ENCODE results near the gene TULP4. TPM values are rescaled to one million over a fixed set of nuclear protein-coding genes. Genes with fewer than 3 reads are reported as not detected.

TULP4 gene
- total RNA-seq, 1 experiment from 2014 or later: 64.6 TPM

DNA sequence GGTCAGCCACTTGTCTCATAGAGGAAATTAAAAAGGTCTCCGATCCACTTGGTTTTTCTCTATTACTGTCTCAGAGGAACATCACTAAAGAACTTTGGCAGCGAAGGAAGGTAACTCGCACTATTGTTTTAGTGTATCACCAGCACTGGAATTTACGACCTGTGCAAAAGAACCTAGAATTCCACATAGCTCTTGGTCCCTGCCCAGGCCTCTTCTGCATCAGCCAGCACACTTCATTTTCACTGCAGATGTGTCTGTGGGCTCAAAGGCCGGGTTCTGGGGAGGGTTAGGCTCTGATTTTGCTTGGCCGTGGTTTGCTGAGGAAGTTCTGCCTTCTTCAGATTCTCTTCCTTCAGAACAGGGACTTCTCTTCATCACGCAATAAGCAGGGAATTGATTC is 144.9 kb downstream of the TULP4 start:
- no peak for DNase-seq
- no CpG with 5 or more reads among the region's 7 CpGs for WGBS (ENCODE audit: extremely low coverage, insufficient read length, low lambda C conversion rate)
- H3K23me2 ChIP-seq (ENCODE audit: insufficient read length, low read depth, low read length, poor library complexity, severe bottlenecking): no peaks in the 10 kb centered on the region
- H2BK12ac ChIP-seq (ENCODE audit: insufficient read length, low read depth, low read length): no peak overlapping the region
- Mint-ChIP-seq H3K27ac (0 out of 7 replicates have a peak overlapping the region, but pooled peaks of 1 of the 3 experiments have one; percentile 27), H3K36me3 (ENCODE audit: insufficient read depth in 1 of 3, low read depth in 3 of 3) (peaks cover 3 to 27% (median 21%) of the 10 kb centered on the region in 3 experiments; a peak in 6 of 7 replicates), H3K4me3 (no peak overlapping the region), H3K27me3 (ENCODE audit: low read depth) (no peaks in the 10 kb centered on the region), H3K4me1 (peaks cover 24 to 32% of the 10 kb centered on the region in 2 experiments), H3K9me3 (no peaks in the 10 kb centered on the region)
- H3K9me3 ChIP-seq (ENCODE audit: control insufficient read depth, low read depth, low read length): no peaks in the 10 kb centered on the region
- H3K14ac ChIP-seq (ENCODE audit: insufficient read depth, low read length): no peak overlapping the region
- no peak overlapping the region for H2BK15ac ChIP-seq (ENCODE audit: low read depth, low read length)
- H3K18ac ChIP-seq (ENCODE audit: insufficient read length, low read depth, low read length): no peak overlapping the region
- H3K23ac ChIP-seq (ENCODE audit: insufficient read length, low read depth, low read length): no peak overlapping the region
- H2BK5ac ChIP-seq (ENCODE audit: insufficient read length, low read length): no peak overlapping the region
- H3K27ac ChIP-seq (ENCODE audit: insufficient read length, low read depth, low read length): no peak overlapping the region
- no peak overlapping the region for H4K5ac ChIP-seq (ENCODE audit: insufficient read length, low read depth, low read length)
- no peak overlapping the region for H2AFZ ChIP-seq (ENCODE audit: low read length)
- no peak overlapping the region for H4K91ac ChIP-seq (ENCODE audit: insufficient read length, low read depth, low read length)
- no peak overlapping the region for H2BK120ac ChIP-seq (ENCODE audit: low read depth, low read length, poor library complexity, severe bottlenecking)
- H3K27me3 ChIP-seq (ENCODE audit: insufficient read depth, low read length): no peaks in the 10 kb centered on the region
- H2BK20ac ChIP-seq (ENCODE audit: low read depth, low read length, poor library complexity, severe bottlenecking): no peak overlapping the region
- no peaks in the 10 kb centered on the region for H4K20me1 ChIP-seq (ENCODE audit: control insufficient read depth, insufficient read depth, insufficient read length)
- no peak overlapping the region for H3K56ac ChIP-seq (ENCODE audit: insufficient read length, low read depth, low read length)
- no peak overlapping the region for H3K4me2 ChIP-seq (ENCODE audit: insufficient read depth, insufficient read length, low read length)
- TF ChIP-seq, protein P1, sequence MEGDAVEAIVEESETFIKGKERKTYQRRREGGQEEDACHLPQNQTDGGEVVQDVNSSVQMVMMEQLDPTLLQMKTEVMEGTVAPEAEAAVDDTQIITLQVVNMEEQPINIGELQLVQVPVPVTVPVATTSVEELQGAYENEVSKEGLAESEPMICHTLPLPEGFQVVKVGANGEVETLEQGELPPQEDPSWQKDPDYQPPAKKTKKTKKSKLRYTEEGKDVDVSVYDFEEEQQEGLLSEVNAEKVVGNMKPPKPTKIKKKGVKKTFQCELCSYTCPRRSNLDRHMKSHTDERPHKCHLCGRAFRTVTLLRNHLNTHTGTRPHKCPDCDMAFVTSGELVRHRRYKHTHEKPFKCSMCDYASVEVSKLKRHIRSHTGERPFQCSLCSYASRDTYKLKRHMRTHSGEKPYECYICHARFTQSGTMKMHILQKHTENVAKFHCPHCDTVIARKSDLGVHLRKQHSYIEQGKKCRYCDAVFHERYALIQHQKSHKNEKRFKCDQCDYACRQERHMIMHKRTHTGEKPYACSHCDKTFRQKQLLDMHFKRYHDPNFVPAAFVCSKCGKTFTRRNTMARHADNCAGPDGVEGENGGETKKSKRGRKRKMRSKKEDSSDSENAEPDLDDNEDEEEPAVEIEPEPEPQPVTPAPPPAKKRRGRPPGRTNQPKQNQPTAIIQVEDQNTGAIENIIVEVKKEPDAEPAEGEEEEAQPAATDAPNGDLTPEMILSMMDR (conservative IDR thresholded peaks at IDR 0.05): no peak
- H3K79me1 ChIP-seq (ENCODE audit: insufficient read depth, low read depth, low read length, poor library complexity, severe bottlenecking): no peaks in the 10 kb centered on the region
- no peak overlapping the region for H3K4ac ChIP-seq (ENCODE audit: low read depth, low read length)
- H2AK5ac ChIP-seq (ENCODE audit: insufficient read length, low read length): no peak overlapping the region
- H3K4me1 ChIP-seq (ENCODE audit: insufficient read depth, low read length): no peaks in the 10 kb centered on the region; the same call in 1 of the 2 replicates
- H4K8ac ChIP-seq (replicated peaks; ENCODE audit: insufficient read length, low read depth, low read length): no peak overlapping the region
- no peak overlapping the region for H3T11ph ChIP-seq (ENCODE audit: low read length)
- H3K9ac ChIP-seq (ENCODE audit: extremely low read depth, insufficient read length, low read length): no peak overlapping the region
- no peaks in the 10 kb centered on the region for H3K79me2 ChIP-seq (ENCODE audit: insufficient read depth, low read length)

All from H9 (cell line).